ENCODE measurements around the gene MAMDC2. TPM values are rescaled to one million over a fixed set of nuclear protein-coding genes. Genes with fewer than 3 reads are reported as not detected.

MAMDC2 gene
- total RNA-seq, 1 donor from 2014 or later: 76.7 TPM

- DNase-seq (ENCODE audit: low spot score): no peak
- no peaks in the 10 kb centered on the region for H3K27me3 Mint-ChIP-seq (ENCODE audit: low read depth)
- H3K36me3 Mint-ChIP-seq (ENCODE audit: low read depth): peaks cover 48% of the 10 kb centered on the region
- TF ChIP-seq CTCF (IDR thresholded peaks at IDR 0.05): no peak
- H3K9me3 Mint-ChIP-seq (ENCODE audit: low read depth): no peaks in the 10 kb centered on the region
- H3K4me3 Mint-ChIP-seq (ENCODE audit: unreplicated experiment): no peak overlapping the region
- H3K4me1 Mint-ChIP-seq (ENCODE audit: low read depth): peaks cover 17% of the 10 kb centered on the region
- H3K27ac Mint-ChIP-seq (ENCODE audit: unreplicated experiment): no peak overlapping the region
Observed at GRCh38 chr9:70145981-70146380, 102.3 kb downstream of the MAMDC2 start.

GRCh38 chr9:70147196-70147595 lies 103.5 kb downstream of the MAMDC2 start:
- H3K4me1 Mint-ChIP-seq (ENCODE audit: low read depth): peaks cover 9% of the 10 kb centered on the region
- no peak overlapping the region for H3K27ac Mint-ChIP-seq (ENCODE audit: unreplicated experiment)
- no peak overlapping the region for H3K4me3 Mint-ChIP-seq (ENCODE audit: unreplicated experiment)
- H3K9me3 Mint-ChIP-seq (ENCODE audit: low read depth): no peaks in the 10 kb centered on the region
- DNase-seq (ENCODE audit: low spot score): no peak
- TF ChIP-seq CTCF (IDR thresholded peaks at IDR 0.05): no peak
- H3K36me3 Mint-ChIP-seq (ENCODE audit: low read depth): peaks cover 46% of the 10 kb centered on the region
- no peaks in the 10 kb centered on the region for H3K27me3 Mint-ChIP-seq (ENCODE audit: low read depth)

GRCh38 chr9:70147651-70148050 lies 104.0 kb downstream of the MAMDC2 start:
- TF ChIP-seq CTCF (IDR thresholded peaks at IDR 0.05): no peak
- Mint-ChIP-seq H3K9me3 (ENCODE audit: low read depth) (no peaks in the 10 kb centered on the region), H3K27ac (ENCODE audit: unreplicated experiment) (no peak overlapping the region), H3K4me3 (ENCODE audit: unreplicated experiment) (no peak overlapping the region), H3K4me1 (ENCODE audit: low read depth) (peaks cover 5% of the 10 kb centered on the region), H3K27me3 (ENCODE audit: low read depth) (no peaks in the 10 kb centered on the region), H3K36me3 (ENCODE audit: low read depth) (peaks cover 45% of the 10 kb centered on the region)
- no peak for DNase-seq (ENCODE audit: low spot score)

- TF ChIP-seq CTCF (IDR thresholded peaks at IDR 0.05): no peak
- H3K36me3 Mint-ChIP-seq (ENCODE audit: low read depth): peaks cover 35% of the 10 kb centered on the region
- H3K4me3 Mint-ChIP-seq (ENCODE audit: unreplicated experiment): no peak overlapping the region
- DNase-seq (ENCODE audit: low spot score): no peak
- no peak overlapping the region for H3K27ac Mint-ChIP-seq (ENCODE audit: unreplicated experiment)
- peaks cover 9% of the 10 kb centered on the region for H3K9me3 Mint-ChIP-seq (ENCODE audit: low read depth)
- H3K27me3 Mint-ChIP-seq (ENCODE audit: low read depth): no peaks in the 10 kb centered on the region
- H3K4me1 Mint-ChIP-seq (ENCODE audit: low read depth): peaks cover 25% of the 10 kb centered on the region
Observed at GRCh38 chr9:70152350-70152749, 108.7 kb downstream of the MAMDC2 start.

GRCh38 chr9:70156729-70157128 lies 113.1 kb downstream of the MAMDC2 start:
- H3K36me3 Mint-ChIP-seq (ENCODE audit: low read depth): peaks cover 19% of the 10 kb centered on the region
- no peak for DNase-seq (ENCODE audit: low spot score)

More at GRCh38 chr9:70156729-70157128, 113.1 kb downstream of the MAMDC2 start:
- TF ChIP-seq CTCF (IDR thresholded peaks at IDR 0.05): no peak
- H3K4me3 Mint-ChIP-seq (ENCODE audit: unreplicated experiment): no peak overlapping the region
- H3K27ac Mint-ChIP-seq (ENCODE audit: unreplicated experiment): peak overlapping the region; percentile 79
- H3K4me1 Mint-ChIP-seq (ENCODE audit: low read depth): peaks cover 56% of the 10 kb centered on the region
- H3K9me3 Mint-ChIP-seq (ENCODE audit: low read depth): peaks cover 9% of the 10 kb centered on the region
- H3K27me3 Mint-ChIP-seq (ENCODE audit: low read depth): no peaks in the 10 kb centered on the region
